Mucosa of descending colon (tissue), 3 donors: Measurements from ENCODE around the gene PTPRF. TPM values are rescaled to one million over a fixed set of nuclear protein-coding genes. Genes with fewer than 3 reads are reported as not detected.
A peak's percentile ranks its signal among the peaks of the same experiment; 100 is the strongest.

Experiments used
- ATAC-seq: fragments of 200-7000 bp; cut with Tn5 transposase; one replicate; pipeline ENCODE4 v1.9.1; 2020; ENCODE audit warnings: mild to moderate bottlenecking, moderate library complexity
- DNase-seq, 3 donors: peaks; one replicate each; pipeline ENCODE4 v3.0.0-alpha.2; 2020
- H3K36me3 ChIP-seq: fragments of 200-600 bp; one replicate; pipeline ENCODE4 v1.8.0; 2021; ENCODE audit warnings: low read depth, mild to moderate bottlenecking
- H3K4me1 ChIP-seq: fragments of 200-600 bp; one replicate; pipeline ENCODE4 v1.8.0; 2021; ENCODE audit warnings: low read depth, mild to moderate bottlenecking
- H3K4me3 ChIP-seq: fragments of 200-600 bp; one replicate; pipeline ENCODE4 v1.8.0; 2021; ENCODE audit warnings: mild to moderate bottlenecking
- H3K9me3 ChIP-seq: fragments of 200-600 bp; one replicate; pipeline ENCODE4 v1.8.0; 2021; ENCODE audit warnings: mild to moderate bottlenecking
- intact Hi-C, 2 donors: fragments of 100-400 bp; cut with DNase I in 1 of 2; cut with micrococcal nuclease in 1 of 2; formaldehyde crosslinking; loops; one replicate each; pipeline versions ENCODE4 v1.11.0 to v1.11.1; 2022; cut with DNase I, micrococcal nuclease
- total RNA-seq, 3 donors: library from RNA; stranded (reverse); fragmentation: NEBNext Ultra II Directional in 2 of 3; extraction: Animal tissue kit (Norgen Biotek cat#: 25700) in 2 of 3; gene quantifications; one replicate each; pipeline versions ENCODE4 v1.2.1 to v1.2.4, GENCODE V29; 2021 to 2023
- TF ChIP-seq, protein P1 (sequence below): fragments of 200-600 bp; IDR thresholded peaks from one replicate; pipeline ENCODE4 v1.8.0; 2022; ENCODE audit warnings: antibody characterized with exemption, mild to moderate bottlenecking
- donor health status: DM: no; HTN: no; CAD: no; lungs with moderate emphysema.
- donor health status: DM: no; HTN: no; CAD: no.
- donor health status: DM: no; HTN: yes; CAD: no.

Gene PTPRF
- total RNA-seq, 3 donors from 2014 or later = 355 to 752 (median 384) TPM

DNA sequence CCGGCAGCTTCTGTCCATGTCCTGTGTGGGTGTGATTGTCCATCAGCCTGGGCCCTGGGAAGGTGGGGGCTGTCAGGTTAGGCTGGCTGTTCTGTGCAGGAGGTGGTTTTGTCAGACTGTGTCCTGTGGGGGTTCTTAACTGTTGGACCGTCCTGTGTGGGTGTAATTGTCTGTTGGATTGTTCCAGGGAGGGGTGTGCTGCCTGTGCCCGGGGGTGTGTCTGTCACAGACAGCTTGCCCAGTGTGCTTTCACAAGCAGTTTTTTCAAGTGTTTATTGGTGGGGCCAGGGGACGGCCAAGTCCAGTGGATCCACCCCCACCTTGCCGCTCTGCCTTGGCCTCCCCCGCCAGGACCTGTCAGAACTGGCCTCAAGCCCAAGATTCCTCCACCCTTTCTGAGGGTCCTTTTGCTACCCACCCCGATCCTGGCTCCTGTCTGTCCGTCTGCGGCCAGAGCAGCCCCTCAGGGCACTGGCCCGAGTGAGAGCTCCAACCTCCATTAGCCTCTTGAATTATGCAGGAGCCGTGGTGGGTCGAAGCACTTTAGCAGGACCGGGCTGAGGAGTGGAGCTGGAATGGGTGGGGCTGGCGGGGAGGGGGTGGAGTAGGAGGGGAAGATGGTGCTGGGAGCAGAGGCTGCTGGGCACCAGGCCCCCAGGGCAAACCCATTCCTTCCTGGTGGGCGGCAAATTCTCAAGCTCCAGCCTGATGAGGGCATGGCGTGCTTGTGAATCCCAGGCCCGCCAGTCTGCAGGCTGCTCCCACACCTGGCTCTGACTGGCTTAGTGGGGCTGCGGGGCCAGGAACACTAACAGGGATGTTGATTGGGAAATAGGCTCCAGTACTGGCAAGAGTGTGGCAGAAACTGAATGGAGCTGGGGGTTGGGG lies 47.2 kb downstream of the PTPRF start:
- TF ChIP-seq, protein P1, sequence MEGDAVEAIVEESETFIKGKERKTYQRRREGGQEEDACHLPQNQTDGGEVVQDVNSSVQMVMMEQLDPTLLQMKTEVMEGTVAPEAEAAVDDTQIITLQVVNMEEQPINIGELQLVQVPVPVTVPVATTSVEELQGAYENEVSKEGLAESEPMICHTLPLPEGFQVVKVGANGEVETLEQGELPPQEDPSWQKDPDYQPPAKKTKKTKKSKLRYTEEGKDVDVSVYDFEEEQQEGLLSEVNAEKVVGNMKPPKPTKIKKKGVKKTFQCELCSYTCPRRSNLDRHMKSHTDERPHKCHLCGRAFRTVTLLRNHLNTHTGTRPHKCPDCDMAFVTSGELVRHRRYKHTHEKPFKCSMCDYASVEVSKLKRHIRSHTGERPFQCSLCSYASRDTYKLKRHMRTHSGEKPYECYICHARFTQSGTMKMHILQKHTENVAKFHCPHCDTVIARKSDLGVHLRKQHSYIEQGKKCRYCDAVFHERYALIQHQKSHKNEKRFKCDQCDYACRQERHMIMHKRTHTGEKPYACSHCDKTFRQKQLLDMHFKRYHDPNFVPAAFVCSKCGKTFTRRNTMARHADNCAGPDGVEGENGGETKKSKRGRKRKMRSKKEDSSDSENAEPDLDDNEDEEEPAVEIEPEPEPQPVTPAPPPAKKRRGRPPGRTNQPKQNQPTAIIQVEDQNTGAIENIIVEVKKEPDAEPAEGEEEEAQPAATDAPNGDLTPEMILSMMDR = no peak

DNA sequence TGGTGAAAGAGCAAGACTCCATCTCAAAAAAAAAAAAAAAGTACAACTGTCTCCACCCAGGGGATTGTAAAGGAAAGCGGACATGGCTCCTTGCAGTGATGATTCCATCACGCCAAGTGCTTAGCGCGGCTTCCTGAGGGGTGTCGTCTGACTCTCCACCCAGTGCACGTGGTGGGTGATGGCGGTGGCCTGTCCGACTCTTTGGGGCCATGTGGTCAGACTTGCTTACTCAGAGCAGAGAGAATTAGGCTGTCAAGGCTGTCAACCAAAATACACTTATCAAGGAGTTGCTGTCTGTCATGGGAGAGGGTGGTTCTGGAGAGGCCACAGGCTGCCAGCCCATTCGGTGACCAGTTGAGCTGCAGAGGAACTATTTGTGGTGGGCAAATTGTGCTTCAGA lies 49.4 kb downstream of the PTPRF start:
- DNase-seq = no peak
- ATAC-seq = no peak
- H3K4me3 ChIP-seq = no peak overlapping the region
- no peaks in the 10 kb centered on the region for H3K9me3 ChIP-seq
- intact Hi-C loops = no loop called here
- H3K36me3 ChIP-seq = peaks cover 4% of the 10 kb centered on the region
- H3K4me1 ChIP-seq = peaks cover 16% of the 10 kb centered on the region
- TF ChIP-seq, protein P1 = no peak

More for the DNA sequence above, 47.2 kb downstream of the PTPRF start:
- Histone ChIP-seq H3K4me1 (peaks cover 12% of the 10 kb centered on the region), H3K4me3 (no peak overlapping the region), H3K9me3 (no peaks in the 10 kb centered on the region), H3K36me3 (peaks cover 4% of the 10 kb centered on the region)
- intact Hi-C loops = no loop called here
- no peak for DNase-seq
- ATAC-seq = no peak

DNA sequence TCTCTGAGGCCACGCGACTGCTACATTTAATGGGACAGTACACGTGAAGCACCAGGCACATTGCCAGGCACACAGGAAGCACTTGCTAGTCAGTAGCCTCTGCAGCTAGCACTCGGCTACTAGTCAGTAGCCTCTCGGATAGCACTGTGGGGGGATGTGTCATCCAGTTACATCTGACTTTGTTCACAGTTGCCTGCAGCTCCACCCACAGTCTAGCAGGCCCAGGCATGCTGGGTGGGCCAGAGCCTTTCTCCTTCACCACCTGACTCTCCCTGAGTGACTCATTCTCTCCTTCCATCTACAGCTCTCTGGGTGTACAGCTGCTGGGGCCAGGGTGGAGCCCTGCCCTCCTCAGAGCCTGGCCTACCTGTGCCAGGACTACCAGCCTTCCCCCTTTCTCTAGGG lies 51.5 kb downstream of the PTPRF start:
- intact Hi-C loops = no loop called here
- H3K36me3 ChIP-seq = peaks cover 4% of the 10 kb centered on the region

DNA sequence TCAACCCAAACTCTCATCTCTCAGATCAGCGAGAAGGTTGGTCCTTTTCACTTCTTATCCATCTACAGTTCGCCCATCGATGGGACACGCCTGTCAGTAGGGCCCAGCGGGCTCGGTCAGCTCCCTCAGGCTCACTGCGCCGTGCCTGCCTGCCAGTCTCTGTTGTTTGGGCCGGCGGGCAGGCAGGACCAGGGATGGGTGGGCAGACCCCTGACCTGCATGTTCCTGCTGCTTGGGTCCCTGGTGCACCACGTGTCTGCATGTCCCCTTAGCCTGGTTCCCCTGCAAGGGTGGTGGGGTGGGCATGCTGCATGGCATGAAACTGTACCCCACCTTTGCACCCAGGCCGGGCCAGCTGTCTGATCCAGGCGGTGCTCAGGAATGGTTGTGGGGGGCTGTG lies 52.4 kb downstream of the PTPRF start:
- TF ChIP-seq, protein P1 = no peak
- no peak overlapping the region for H3K4me3 ChIP-seq
- DNase-seq (no peak), ATAC-seq (no peak)
- no peaks in the 10 kb centered on the region for H3K9me3 ChIP-seq
- peaks cover 32% of the 10 kb centered on the region for H3K4me1 ChIP-seq
- H3K36me3 ChIP-seq = peaks cover 4% of the 10 kb centered on the region
- intact Hi-C loops = no loop called here

More for the DNA sequence above, 51.5 kb downstream of the PTPRF start:
- H3K4me1 ChIP-seq = peaks cover 32% of the 10 kb centered on the region
- ATAC-seq = peak; percentile 93
- no peaks in the 10 kb centered on the region for H3K9me3 ChIP-seq
- peak; percentile 52 to 70 (median 64) for DNase-seq
- H3K4me3 ChIP-seq = no peak overlapping the region
- TF ChIP-seq, protein P1 = no peak

DNA sequence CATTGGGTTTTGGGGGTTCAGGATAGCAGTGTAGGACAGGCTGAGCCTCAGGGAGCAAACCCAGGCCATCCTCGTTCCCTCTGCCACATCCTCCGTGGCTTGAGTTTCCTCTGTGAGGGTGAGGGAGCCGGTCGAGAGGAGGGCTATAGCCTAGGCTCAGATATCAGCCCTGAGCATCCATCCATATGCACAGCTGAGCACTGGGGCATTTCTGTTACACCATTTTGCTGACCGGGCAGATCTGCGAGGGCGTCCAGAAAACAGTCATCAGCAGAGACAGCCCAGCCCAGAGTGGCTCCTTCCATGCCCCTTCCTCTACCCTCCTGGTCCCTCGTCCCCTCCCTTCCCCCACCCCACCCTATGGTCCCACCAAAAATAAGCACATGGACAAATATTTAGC lies 53.5 kb downstream of the PTPRF start:
- DNase-seq (no peak), ATAC-seq (no peak)
- TF ChIP-seq, protein P1 = no peak
- peaks cover 32% of the 10 kb centered on the region for H3K4me1 ChIP-seq
- intact Hi-C loops = no loop called here
- H3K36me3 ChIP-seq = no peaks in the 10 kb centered on the region
- no peak overlapping the region for H3K4me3 ChIP-seq
- H3K9me3 ChIP-seq = no peaks in the 10 kb centered on the region
